ENCODE measurements around the gene REV1. TPM values are rescaled to one million over a fixed set of nuclear protein-coding genes. Genes with fewer than 3 reads are reported as not detected.

The REV1 gene
- total and polyA plus RNA-seq, 2 of the 4 experiments (the other 2 are of a cell fraction) = 13.4 to 30.1 TPM

GRCh38 chr2:99492721-99493120, 2.9 kb upstream of the REV1 start:
- Histone ChIP-seq H4K20me1 (ENCODE audit: insufficient read depth, low read length) (peaks cover 14% of the 10 kb centered on the region), H3K4me1 (ENCODE audit: control insufficient read depth, insufficient read depth, low read length) (0 out of 2 replicates have a peak, but pooled peaks cover 2% of the 10 kb centered on the region), H3K9ac (ENCODE audit: low read depth, low read length) (no peak overlapping the region), H4K5ac (ENCODE audit: low read depth, low read length) (no peak overlapping the region), H3K36me3 (ENCODE audit: control insufficient read depth, insufficient read depth, low read length) (no peaks in the 10 kb centered on the region), H3K18ac (ENCODE audit: low read depth, low read length) (no peak overlapping the region), H3K27ac (ENCODE audit: insufficient read depth, low read length) (no peak overlapping the region), H2AK5ac (ENCODE audit: low read depth, low read length) (no peak overlapping the region), H3K79me1 (ENCODE audit: low read depth in 1 of 2, low read length in 2 of 2) (peaks cover 8 to 15% of the 10 kb centered on the region in 2 experiments), H3K4ac (ENCODE audit: low read depth, low read length) (no peak overlapping the region), H4K8ac (ENCODE audit: low read depth in 2 of 2, low read length in 2 of 2) (no peak overlapping the region), H3K56ac (ENCODE audit: extremely low read depth, insufficient read depth, low read length) (no peak overlapping the region), H3K9me3 (ENCODE audit: control insufficient read depth, insufficient read depth, low read length) (no peaks in the 10 kb centered on the region), H4K91ac (ENCODE audit: insufficient read depth, low read depth, low read length) (no peak overlapping the region), H3K9me1 (ENCODE audit: insufficient read depth, low read length) (peaks cover 3% of the 10 kb centered on the region; the same call in 1 of the 2 replicates), H2AFZ (replicated peaks; ENCODE audit: low read length, poor library complexity) (no peak overlapping the region), H2BK20ac (ENCODE audit: low read depth, low read length) (no peak overlapping the region), H2AK9ac (replicated peaks; ENCODE audit: low read depth, low read length, poor library complexity) (no peak overlapping the region), H3K4me2 (ENCODE audit: low read depth, low read length) (no peak overlapping the region), H3K27me3 (ENCODE audit: control insufficient read depth, insufficient read depth, low read length) (peaks cover 18% of the 10 kb centered on the region), H3K14ac (replicated peaks; ENCODE audit: low read depth, low read length) (no peak overlapping the region), H3K23ac (ENCODE audit: low read depth, low read length) (no peak overlapping the region), H2BK15ac (ENCODE audit: low read depth, low read length) (no peak overlapping the region), H3K4me3 (ENCODE audit: insufficient read depth, low read depth, low read length) (no peak overlapping the region), H2BK5ac (ENCODE audit: low read depth, low read length, poor library complexity, severe bottlenecking) (no peak overlapping the region), H2BK120ac (ENCODE audit: low read depth, low read length) (no peak overlapping the region)
- TF ChIP-seq CHD1 (IDR thresholded peaks at IDR 0.05; ENCODE audit: low read depth, low read length) (no peak), MXI1 (IDR thresholded peaks at IDR 0.05; ENCODE audit: borderline replicate concordance, low read depth, low read length) (no peak), CEBPB (IDR thresholded peaks at IDR 0.05; ENCODE audit: low read depth, low read length) (peak; percentile 62), CTCF (conservative IDR thresholded peaks at IDR 0.05; ENCODE audit: low read depth, low read length) (no peak)
- ATAC-seq (ENCODE audit: low read depth) (no peak), DNase-seq (no peak)
- ChIA-PET CTCF (no interaction called here), POLR2A (ENCODE audit: unreplicated experiment) (no interaction called here)
- BruUV-seq (replicated peaks) = no TSS peak
- in situ Hi-C loops (cut with MboI; ENCODE audit: low sequenced_read_pairs) (no loop called here), intact Hi-C loops (cut with micrococcal nuclease) (loop anchor here (10.0 kb wide), 1 partner anchor 658 kb away; no protein-coding TSS in a partner anchor), dilution Hi-C loops (cut with HindIII; ENCODE audit: low sequenced_read_pairs, unreplicated experiment) (no loop called here)
